H1 (cell line): ENCODE data around the gene ITGA8. TPM values are rescaled to one million over a fixed set of nuclear protein-coding genes. Genes with fewer than 3 reads are reported as not detected.

Experiments used
- CTCF ChIA-PET: fragments of 300-600 bp; sonication (Branson Sonifier 250); formaldehyde crosslinking; loops from one replicate; lab custom pipeline; 2021; ENCODE audit not compliant: partially characterized antibody; lab: Charles Lee
- POLR2A ChIA-PET: fragments of 300-600 bp; sonication (Branson Sonifier 250); formaldehyde crosslinking; loops from one replicate; lab custom pipeline; 2021; ENCODE audit warnings: inconsistent platforms; ENCODE audit not compliant: partially characterized antibody; lab: Charles Lee
- DNase-seq, 2 experiments: peaks; one replicate each; pipeline versions ENCODE4 v3.0.0 to v3.0.0-alpha.2; 2010 to 2022; ENCODE audit warnings: low spot score in 2 of 2, low read depth in 1 of 2, mixed read lengths in 1 of 2
- FAIRE-seq: peaks from 2 replicates; lab custom pipeline; 2011; peaks lifted over from hg19 to GRCh38; lab: Jason Lieb, UNC
- H2AFZ ChIP-seq: 2 replicates; pipeline ENCODE4 v1.8.1; 2012; ENCODE audit warnings: low read length, inconsistent platforms
- H2AK5ac ChIP-seq: 2 replicates; pipeline ENCODE4 v1.6.1; 2013; ENCODE audit warnings: low read depth, low read length
- H2BK120ac ChIP-seq: replicated peaks from 2 replicates; pipeline ENCODE3; 2013; ENCODE audit warnings: low read depth, low read length, inconsistent platforms
- H2BK12ac ChIP-seq: 2 replicates; pipeline ENCODE4 v1.6.1; 2013; ENCODE audit warnings: low read depth, low read length
- H2BK15ac ChIP-seq: 2 replicates; pipeline ENCODE4 v1.6.1; 2013; ENCODE audit warnings: low read length
- H2BK20ac ChIP-seq: 2 replicates; pipeline ENCODE4 v1.6.1; 2013; ENCODE audit warnings: low read length
- H2BK5ac ChIP-seq: 2 replicates; pipeline ENCODE4 v1.6.1; 2013; ENCODE audit warnings: low read depth, low read length
- H3K14ac ChIP-seq: 2 replicates; pipeline ENCODE4 v1.6.1; 2013; ENCODE audit warnings: inconsistent platforms; ENCODE audit not compliant: insufficient read length
- H3K18ac ChIP-seq: 2 replicates; pipeline ENCODE4 v1.6.1; 2013; ENCODE audit warnings: low read length; ENCODE audit errors: extremely low read depth
- H3K23ac ChIP-seq: 2 replicates; pipeline ENCODE4 v1.6.1; 2013; ENCODE audit warnings: inconsistent platforms; ENCODE audit not compliant: insufficient read length
- H3K23me2 ChIP-seq: 2 replicates; pipeline ENCODE4 v1.6.1; 2013; ENCODE audit warnings: low read depth, low read length
- H3K27ac ChIP-seq: 2 replicates; pipeline ENCODE4 v1.6.1; 2011; ENCODE audit warnings: low read depth, low read length, inconsistent platforms
- H3K27me3 ChIP-seq, 4 experiments: replicated peaks in 1 of 4; 1 replicate in 1 of 4; 2 replicates in 3 of 4; pipeline versions ENCODE4 v1.6.1 to v1.8.1; 2011 to 2013; ENCODE audit warnings: low read length in 3 of 4, mild to moderate bottlenecking in 3 of 4, inconsistent platforms in 2 of 4, mixed read lengths in 2 of 4, moderate library complexity in 1 of 4; ENCODE audit not compliant: control insufficient read depth in 3 of 4, insufficient read depth in 3 of 4; ENCODE audit errors: extremely low read depth in 1 of 4
- H3K36me3 ChIP-seq, 4 experiments: 2 replicates each; pipeline versions ENCODE4 v1.6.1 to v1.8.1; 2011 to 2013; ENCODE audit warnings: mild to moderate bottlenecking in 4 of 4, low read length in 3 of 4, moderate library complexity in 2 of 4, control low read depth in 1 of 4, inconsistent platforms in 1 of 4; ENCODE audit not compliant: insufficient read depth in 4 of 4, control insufficient read depth in 2 of 4
- H3K4ac ChIP-seq: replicated peaks from 2 replicates; pipeline ENCODE3; 2013; ENCODE audit warnings: low read length, low read depth, mixed read lengths, inconsistent platforms; ENCODE audit not compliant: insufficient read length
- H3K4me1 ChIP-seq, 4 experiments: replicated peaks in 1 of 4; 1 replicate in 1 of 4; 2 replicates in 3 of 4; pipeline versions ENCODE4 v1.6.1 to v1.8.1; 2011 to 2013; ENCODE audit warnings: low read length in 3 of 4, inconsistent platforms in 2 of 4, mixed read lengths in 1 of 4; ENCODE audit not compliant: insufficient read depth in 4 of 4, control insufficient read depth in 3 of 4
- H3K4me2 ChIP-seq, 2 experiments: 2 replicates each; pipeline versions ENCODE4 v1.6.1 to v1.8.1; 2011 to 2013; ENCODE audit warnings: low read depth in 2 of 2, low read length in 2 of 2, control low read depth in 1 of 2, inconsistent platforms in 1 of 2, mild to moderate bottlenecking in 1 of 2; ENCODE audit not compliant: insufficient read depth in 1 of 2
- H3K4me3 ChIP-seq, 4 experiments: fragments of 200-600, 300-600 bp in 1 of 4; sonication (generic), shearing (Covaris generic), sonication (Bioruptor Twin) in 1 of 4; 2 replicates each; pipeline versions ENCODE4 v1.5.1 to v1.8.1; 2011 to 2016; ENCODE audit warnings: low read length in 4 of 4, low read depth in 3 of 4, control low read depth in 2 of 4, inconsistent platforms in 2 of 4, mild to moderate bottlenecking in 2 of 4, mixed read lengths in 1 of 4, moderate library complexity in 1 of 4; ENCODE audit not compliant: insufficient read depth in 2 of 4; ENCODE audit errors: extremely low read depth in 1 of 4
- H3K56ac ChIP-seq: replicated peaks from 2 replicates; pipeline ENCODE3; 2013; ENCODE audit warnings: low read depth, mild to moderate bottlenecking, mixed read lengths, low read length, inconsistent platforms; ENCODE audit not compliant: insufficient read length
- H3K79me1 ChIP-seq: 2 replicates; pipeline ENCODE4 v1.6.1; 2013; ENCODE audit warnings: low read depth, low read length, control low read depth
- H3K79me2 ChIP-seq, 2 experiments: 2 replicates each; pipeline versions ENCODE4 v1.6.1 to v1.8.1; 2012 to 2013; ENCODE audit warnings: low read length in 2 of 2, mild to moderate bottlenecking in 2 of 2, inconsistent platforms in 1 of 2; ENCODE audit not compliant: insufficient read depth in 2 of 2, control insufficient read depth in 1 of 2
- H3K9ac ChIP-seq, 4 experiments: replicated peaks in 1 of 4; 1 replicate in 1 of 4; 2 replicates in 3 of 4; pipeline versions ENCODE4 v1.6.1 to v1.8.1; 2011 to 2013; ENCODE audit warnings: low read depth in 3 of 4, low read length in 3 of 4, control low read depth in 2 of 4, mild to moderate bottlenecking in 2 of 4, moderate library complexity in 2 of 4, inconsistent platforms in 1 of 4; ENCODE audit errors: extremely low read depth in 1 of 4
- H3K9me3 ChIP-seq, 2 experiments: 2 replicates each; pipeline versions ENCODE4 v1.6.1 to v1.8.1; 2012 to 2013; ENCODE audit warnings: mild to moderate bottlenecking in 2 of 2, moderate library complexity in 2 of 2, control low read depth in 1 of 2, inconsistent platforms in 1 of 2, low read depth in 1 of 2, low read length in 1 of 2, mixed read lengths in 1 of 2; ENCODE audit not compliant: insufficient read depth in 2 of 2
- H4K20me1 ChIP-seq, 2 experiments: replicated peaks in 1 of 2; 2 replicates each; pipeline versions ENCODE3 to v1.8.1; 2011 to 2013; ENCODE audit warnings: inconsistent platforms in 2 of 2, low read length in 2 of 2, mild to moderate bottlenecking in 1 of 2; ENCODE audit not compliant: insufficient read depth in 2 of 2, control insufficient read depth in 1 of 2
- H4K5ac ChIP-seq: 2 replicates; pipeline ENCODE4 v1.6.1; 2013; ENCODE audit warnings: low read length, low read depth, mixed read lengths, inconsistent platforms; ENCODE audit not compliant: insufficient read length
- H4K8ac ChIP-seq: 2 replicates; pipeline ENCODE4 v1.8.0; 2013; ENCODE audit warnings: mild to moderate bottlenecking, moderate library complexity, low read length, inconsistent platforms; ENCODE audit not compliant: insufficient read depth; ENCODE audit errors: extremely low read depth
- H4K91ac ChIP-seq: replicated peaks from 2 replicates; pipeline ENCODE3; 2013; ENCODE audit warnings: low read length, mixed read lengths, inconsistent platforms; ENCODE audit not compliant: insufficient read length
- CEBPB ChIP-seq: IDR thresholded peaks from 2 replicates; pipeline ENCODE4 v1.6.1; 2012; ENCODE audit warnings: low read depth, low read length
- JUND ChIP-seq: IDR thresholded peaks from 2 replicates; pipeline ENCODE4 v1.6.1; 2011; ENCODE audit warnings: mild to moderate bottlenecking, improper control_type of control experiment, low read length
- KDM5A ChIP-seq: fragments of 200-600 bp; IDR thresholded peaks from 2 replicates; pipeline ENCODE4 v1.7.1; 2012; ENCODE audit warnings: mild to moderate bottlenecking, low read length, inconsistent platforms, mixed read lengths
- SRF ChIP-seq: IDR thresholded peaks from 2 replicates; pipeline ENCODE4 v1.6.1; 2011; ENCODE audit warnings: mild to moderate bottlenecking, low read depth, low read length, moderate library complexity
- WGBS, 2 experiments: shearing (Covaris generic) in 1 of 2; methylation state at CpG; one replicate each; pipeline versions ENCODE4 v1.1.6 to v1.1.7; 2013 to 2015; ENCODE audit warnings: low lambda C conversion rate in 2 of 2, mixed read lengths in 2 of 2, inconsistent platforms in 1 of 2, low coverage in 1 of 2, missing lambda C conversion rate in 1 of 2; ENCODE audit not compliant: insufficient replicate concordance in 2 of 2, insufficient coverage in 1 of 2, insufficient read length in 1 of 2; ENCODE audit errors: extremely low coverage in 1 of 2, missing lambda C conversion rate in 1 of 2; 5-methylcytosine and 5-hydroxymethylcytosine counted together
- polyA plus RNA-seq, 7 experiments: library from polyadenylated mRNA; depleted of rRNA in 3 of 7; stranded (reverse) in 5 of 7; unstranded in 2 of 7; fragments of >200 nt in 5 of 7; fragments of 200-250 nt in 2 of 7; gene quantifications; 1 replicate in 5 of 7; 2 replicates in 1 of 7; 4 replicates in 1 of 7; pipeline versions ENCODE4 v1.2.1 to v1.2.3, GENCODE V29; 2011 to 2013; ENCODE audit warnings: missing spikeins in 2 of 7, mixed read lengths in 2 of 7
- total RNA-seq: library from RNA; stranded (reverse); fragmentation: NEBNext Ultra II Directional; extraction: Animal tissue kit (Norgen Biotek cat#: 25700); gene quantifications from 2 replicates; pipeline ENCODE4 v1.2.1, GENCODE V29; 2021

Gene ITGA8
- total and polyA plus RNA-seq, 2 of the 8 experiments (the other 6 are each of a cell fraction or from before 2014, with no cell fraction given): not detected

GRCh38 chr10:15485684-15486316 is 233.9 kb downstream of the ITGA8 start:
- no peaks in the 10 kb centered on the region; a peak in 1 of 7 replicates for H3K27me3 ChIP-seq
- H3K4me2 ChIP-seq: no peak overlapping the region
- H3K36me3 ChIP-seq: no peaks in the 10 kb centered on the region

More at GRCh38 chr10:15485684-15486316, 233.9 kb downstream of the ITGA8 start:
- H4K5ac ChIP-seq: no peak overlapping the region
- H2BK120ac ChIP-seq: no peak overlapping the region
- H3K9me3 ChIP-seq: no peaks in the 10 kb centered on the region
- H2BK20ac ChIP-seq: no peak overlapping the region
- no peak overlapping the region for H3K4ac ChIP-seq
- no peak overlapping the region for H3K56ac ChIP-seq
- no peaks in the 10 kb centered on the region for H3K23me2 ChIP-seq
- no peak overlapping the region for H3K23ac ChIP-seq
- no peak overlapping the region for H4K8ac ChIP-seq
- no peak overlapping the region for H2BK15ac ChIP-seq
- no peak overlapping the region for H3K27ac ChIP-seq
- no peaks in the 10 kb centered on the region for H3K79me2 ChIP-seq
- no peak overlapping the region for H2AK5ac ChIP-seq
- H2BK5ac ChIP-seq: no peak overlapping the region
- no peak for DNase-seq
- no peak overlapping the region for H3K14ac ChIP-seq
- no peaks in the 10 kb centered on the region for H3K79me1 ChIP-seq
- H4K91ac ChIP-seq: no peak overlapping the region
- no peak overlapping the region for H3K18ac ChIP-seq
- H2AFZ ChIP-seq: no peak overlapping the region
- 93% methylated on average over 5 of the region's 5 CpGs; no CpG with 5 or more reads in 1 of the 2 experiments for WGBS, 2 experiments
- no peak for FAIRE-seq
- CTCF ChIA-PET: no interaction called here
- H3K4me3 ChIP-seq: no peak overlapping the region
- TF ChIP-seq SRF (no peak), KDM5A (no peak), JUND (no peak), CEBPB (peak; percentile 81)
- TF ChIP-seq, all 59 proteins: peak for 1
- POLR2A ChIA-PET: no interaction called here
- Histone ChIP-seq H2BK12ac (no peak overlapping the region), H4K20me1 (no peaks in the 10 kb centered on the region), H3K4me1 (no peaks in the 10 kb centered on the region), H3K9ac (no peak overlapping the region)
